ENCODE data around the gene SPANXN1.
"Not testable (repeated sequence)": the region's sequence is repeated elsewhere in the genome, so short reads cannot be mapped to it uniquely, and the experiment has no call there.

SPANXN1 gene

GRCh38 chrX:145247203-145247602 is at the start of gene SPANXN1:
SPANXN1 (plus strand) TSS chrX:145247503; CDS start chrX:145247587, 84 bp downstream.
- DNase-seq, result not testable (repeated sequence)

- no peak for DNase-seq
Observed at GRCh38 chrX:145199078-145199477, 48.2 kb upstream of the SPANXN1 start.

- DNase-seq, result no peak
Observed at GRCh38 chrX:145213504-145213903, 33.8 kb upstream of the SPANXN1 start.

DNA sequence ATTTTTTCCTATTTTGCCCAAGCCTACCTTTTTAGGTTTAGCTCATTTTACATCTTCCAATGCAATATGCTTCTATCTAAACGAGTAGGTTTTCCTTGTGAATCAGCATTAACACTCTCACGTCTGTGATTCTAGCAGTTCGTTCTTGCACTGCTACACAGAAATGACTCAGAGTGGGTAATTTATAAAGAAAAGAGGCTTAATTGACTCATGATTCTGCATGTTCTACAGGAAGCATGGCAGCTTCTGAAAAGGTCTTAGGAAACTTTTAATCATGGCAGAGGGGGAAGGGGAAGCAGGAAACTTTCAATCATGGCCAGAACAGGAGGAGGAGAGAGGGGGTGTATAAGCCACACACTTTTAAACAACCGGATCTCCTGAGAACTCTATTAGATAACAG is 44.9 kb downstream of the SPANXN1 start:
- no peak for DNase-seq

Measured in fibroblast of skin of right biceps (primary cell).